ENCODE results near the gene SMG9. TPM values are rescaled to one million over a fixed set of nuclear protein-coding genes. Genes with fewer than 3 reads are reported as not detected.

The SMG9 gene
- total RNA-seq, 1 donor from 2014 or later, result 44.7 TPM

GRCh38 chr19:43704002-43704705, 50.6 kb downstream of the SMG9 start:
- no peak overlapping the region for H3K4me3 ChIP-seq
- intact Hi-C loops (cut with DNase I), result no loop called here
- H3K4me1 ChIP-seq, result peaks cover 18% of the 10 kb centered on the region
- no peaks in the 10 kb centered on the region for H3K36me3 ChIP-seq
- no peak for TF ChIP-seq CTCF (IDR thresholded peaks at IDR 0.05)
- DNase-seq, result no peak
- H3K27me3 ChIP-seq, result no peaks in the 10 kb centered on the region
- no peak overlapping the region for H3K27ac ChIP-seq
- peaks cover 7% of the 10 kb centered on the region for H3K9me3 ChIP-seq
- no peak for ATAC-seq

DNA sequence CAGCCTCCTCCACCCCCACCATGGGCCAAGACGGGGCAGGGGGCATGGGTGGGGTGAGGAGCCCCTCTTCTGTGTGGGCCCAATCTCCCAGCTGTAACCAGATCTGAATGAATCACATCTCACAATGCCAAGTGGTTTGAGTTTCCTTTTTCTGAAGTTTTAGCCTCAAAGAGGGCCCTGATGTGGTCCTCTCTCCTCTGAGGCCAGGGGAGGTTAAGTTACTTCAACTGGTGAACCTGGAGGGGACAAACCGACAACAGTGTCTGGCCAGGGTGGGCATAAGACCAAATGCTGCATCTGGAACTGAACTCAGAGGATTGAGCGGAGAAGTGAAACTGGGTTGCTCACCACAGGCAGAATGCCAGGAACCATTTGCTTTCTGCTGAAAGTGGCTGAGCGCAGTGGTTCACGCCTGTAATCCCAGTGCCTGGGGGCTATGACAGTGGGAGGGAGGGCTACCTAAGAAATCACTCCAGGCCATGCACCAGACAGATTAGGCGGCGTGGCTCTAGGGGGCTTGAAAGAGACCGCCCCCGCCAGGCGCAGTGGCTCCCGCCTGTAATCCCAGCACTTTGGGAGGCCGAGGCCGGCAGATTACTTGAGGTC, 54.3 kb downstream of the SMG9 start:
- DNase-seq (no peak), ATAC-seq (peak; percentile 51)
- Histone ChIP-seq H3K36me3 (no peaks in the 10 kb centered on the region), H3K27ac (peak overlapping the region; percentile 87), H3K9me3 (peaks cover 7% of the 10 kb centered on the region), H3K4me1 (peaks cover 18% of the 10 kb centered on the region), H3K4me3 (peak overlapping the region; percentile 48), H3K27me3 (no peaks in the 10 kb centered on the region)
- intact Hi-C loops (cut with DNase I), result no loop called here
- TF ChIP-seq CTCF (IDR thresholded peaks at IDR 0.05), result no peak

DNA sequence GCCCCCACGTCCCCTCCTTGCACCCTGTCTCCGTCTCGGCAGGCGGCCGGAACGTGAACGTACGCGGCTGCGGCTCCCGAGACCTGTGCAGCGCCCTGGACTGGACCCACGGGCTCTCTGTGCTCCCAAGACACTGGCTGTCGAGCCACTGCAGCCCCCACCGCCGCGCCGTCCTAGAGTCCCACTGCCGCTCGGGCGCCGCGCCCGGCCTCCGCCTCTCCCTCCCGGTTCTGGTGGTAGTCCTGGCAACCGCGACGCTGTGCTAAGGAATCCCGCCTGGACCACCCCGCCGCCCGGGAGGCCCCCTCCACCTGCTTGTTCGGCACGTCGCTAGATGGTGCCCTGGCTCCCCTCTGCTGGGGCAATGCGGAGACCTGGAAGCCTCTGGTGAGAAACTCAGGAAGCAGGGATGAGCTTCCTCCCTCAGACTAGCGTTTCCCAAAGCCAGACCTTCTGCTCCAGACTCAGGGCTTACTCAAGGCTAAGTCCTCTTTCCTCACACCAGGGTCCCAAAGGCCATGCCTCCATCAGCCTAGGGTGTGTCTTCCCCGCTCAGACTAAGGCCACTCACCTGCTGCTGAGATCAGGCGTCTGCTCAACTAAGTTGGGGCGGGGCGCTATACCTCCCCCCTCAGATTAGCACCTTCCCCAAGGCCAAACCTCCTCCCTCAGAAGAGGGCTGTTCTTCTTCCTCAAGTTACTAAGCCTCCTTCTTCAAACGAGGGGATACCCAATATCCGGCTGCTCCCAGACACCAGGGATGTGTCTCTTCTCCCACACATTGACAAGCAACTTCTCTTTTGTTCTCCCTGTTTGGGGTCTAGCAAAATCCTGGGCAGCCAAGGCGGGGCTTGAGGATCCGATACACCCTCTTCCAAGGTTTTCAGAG, 55.0 kb downstream of the SMG9 start:
- ATAC-seq (peak; percentile 48), DNase-seq (peak; percentile 70)
- H3K36me3 ChIP-seq, result no peaks in the 10 kb centered on the region
- peak overlapping the region; percentile 29 for H3K4me3 ChIP-seq
- peak overlapping the region; percentile 87 for H3K27ac ChIP-seq
- peaks cover 18% of the 10 kb centered on the region for H3K4me1 ChIP-seq
- H3K9me3 ChIP-seq, result peaks cover 7% of the 10 kb centered on the region
- TF ChIP-seq CTCF (IDR thresholded peaks at IDR 0.05), result no peak
- intact Hi-C loops (cut with DNase I), result no loop called here
- H3K27me3 ChIP-seq, result no peaks in the 10 kb centered on the region

DNA sequence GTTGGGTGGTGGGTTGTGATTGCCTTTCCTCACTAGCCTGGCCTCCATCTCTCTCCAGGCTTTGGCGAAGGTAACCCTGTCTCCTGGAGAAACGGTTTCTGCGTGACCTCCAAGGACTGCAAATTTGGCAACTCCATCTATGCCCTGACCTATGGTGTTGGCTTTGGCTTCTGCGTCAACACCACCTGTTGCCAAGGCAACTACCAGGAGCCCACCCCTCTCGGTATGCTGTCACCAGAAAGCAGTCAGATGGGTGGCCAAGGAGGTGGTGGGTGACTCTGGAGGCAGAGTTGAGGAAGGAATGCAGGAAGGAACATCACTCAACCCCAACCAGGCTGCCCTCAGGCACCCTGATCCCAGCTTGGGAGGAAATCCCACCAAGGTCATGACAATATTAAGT, 57.5 kb downstream of the SMG9 start:
- intact Hi-C loops (cut with DNase I), result no loop called here
- Histone ChIP-seq H3K36me3 (no peaks in the 10 kb centered on the region), H3K4me3 (no peak overlapping the region), H3K4me1 (peaks cover 18% of the 10 kb centered on the region), H3K9me3 (peaks cover 7% of the 10 kb centered on the region), H3K27ac (no peak overlapping the region), H3K27me3 (no peaks in the 10 kb centered on the region)
- DNase-seq, result no peak
- no peak for TF ChIP-seq CTCF (IDR thresholded peaks at IDR 0.05)
- ATAC-seq, result no peak

- Histone ChIP-seq H3K27me3 (no peaks in the 10 kb centered on the region), H3K36me3 (no peaks in the 10 kb centered on the region), H3K9me3 (peaks cover 7% of the 10 kb centered on the region), H3K4me1 (peaks cover 18% of the 10 kb centered on the region), H3K27ac (no peak overlapping the region), H3K4me3 (no peak overlapping the region)
- intact Hi-C loops (cut with DNase I), result no loop called here
- no peak for ATAC-seq
- no peak for DNase-seq
- TF ChIP-seq CTCF (IDR thresholded peaks at IDR 0.05), result no peak
These were observed 58.6 kb downstream of the SMG9 start for GRCh38 chr19:43695985-43696704.

All from upper lobe of right lung (tissue), 1 donor.